Transverse colon (tissue), 4 donors: ENCODE measurements around the gene PCDHGB1. TPM values are rescaled to one million over a fixed set of nuclear protein-coding genes. Genes with fewer than 3 reads are reported as not detected.
A peak's percentile ranks its signal among the peaks of the same experiment; 100 is the strongest.

ENCODE experiments used
- DNase-seq: peaks from one replicate; pipeline ENCODE4 v3.0.0-alpha.2; 2019
- H3K27ac ChIP-seq, 4 donors: fragments of 200-600 bp; sonication (generic); 2 replicates each; pipeline ENCODE4 v1.5.1; 2016 to 2018; ENCODE audit warnings: inconsistent platforms in 4 of 4
- H3K27me3 ChIP-seq: fragments of 200-600 bp; sonication (generic); 2 replicates; pipeline ENCODE4 v1.5.1; 2017; ENCODE audit warnings: inconsistent platforms
- H3K36me3 ChIP-seq, 4 donors: fragments of 200-600 bp; sonication (generic); 2 replicates each; pipeline ENCODE4 v1.5.1; 2017 to 2019; ENCODE audit warnings: inconsistent platforms in 4 of 4
- H3K4me1 ChIP-seq, 4 donors: fragments of 200-600 bp; sonication (generic); 2 replicates each; pipeline ENCODE4 v1.5.1; 2017 to 2020; ENCODE audit warnings: inconsistent platforms in 4 of 4
- H3K4me3 ChIP-seq, 4 donors: fragments of 200-600 bp; sonication (generic); 1 replicate in 1 of 4; 2 replicates in 3 of 4; pipeline versions ENCODE4 v1.5.1 to v1.6.1; 2017 to 2019; ENCODE audit warnings: inconsistent platforms in 4 of 4
- H3K9me3 ChIP-seq, 2 donors: fragments of 200-600 bp; sonication (generic); 2 replicates each; pipeline ENCODE4 v1.5.1; 2017 to 2019; ENCODE audit warnings: inconsistent platforms in 2 of 2
- EP300 ChIP-seq: sonication (generic); formaldehyde crosslinking; IDR thresholded peaks from one replicate; pipeline ENCODE4 v1.6.1; 2017; ENCODE audit warnings: antibody characterized with exemption, low read depth
- POLR2A ChIP-seq: fragments of 450-650 bp; IDR thresholded peaks from one replicate; pipeline ENCODE4 v1.6.1; 2016; ENCODE audit warnings: antibody characterized with exemption, mild to moderate bottlenecking, moderate library complexity
- POLR2AphosphoS5 ChIP-seq, 3 donors: sonication (generic); formaldehyde crosslinking; IDR thresholded peaks; one replicate each; pipeline ENCODE4 v1.6.1; 2016; ENCODE audit warnings: antibody characterized with exemption in 3 of 3
- WGBS, 2 donors: methylation state at CpG; one replicate each; pipeline ENCODE4 v1.1.5; 2018; ENCODE audit warnings: low coverage in 1 of 2; 5-methylcytosine and 5-hydroxymethylcytosine counted together
- in situ Hi-C, 4 donors: fragments of 200-750 bp; cut with MboI; loops; one replicate each; pipeline versions ENCODE4 v1.15.0 to v1.15.1; 2017; ENCODE audit warnings: low sequenced_read_pairs in 3 of 4, low pct_ligation_motif_present in 1 of 4, low pct_unique_long_range_greater_than_20kb in 1 of 4
- intact Hi-C: fragments of 100-400 bp; cut with DNase I; formaldehyde crosslinking; loops from one replicate; pipeline ENCODE4 v1.15.1; 2023; ENCODE audit warnings: low total_unique reads
- total RNA-seq, 4 donors: library from RNA; depleted of rRNA; stranded (reverse); fragments of >200 nt; gene quantifications; one replicate each; pipeline ENCODE4 v1.1.0, GENCODE V29; 2016
- TF ChIP-seq, protein P1 (sequence below), 5 experiments: fragments of 200-600 bp in 3 of 5; fragments of 450-650 bp in 2 of 5; sonication (generic) in 3 of 5; IDR thresholded peaks; 1 replicate in 2 of 5; 2 replicates in 3 of 5; pipeline ENCODE4 v1.5.1; 2016 to 2017; ENCODE audit warnings: antibody characterized with exemption in 5 of 5, inconsistent platforms in 3 of 5, mild to moderate bottlenecking in 2 of 5, moderate library complexity in 1 of 5

PCDHGB1 gene
- total RNA-seq, 4 donors from 2014 or later, result 0.96 to 10.5 (median 3.4) TPM

DNA sequence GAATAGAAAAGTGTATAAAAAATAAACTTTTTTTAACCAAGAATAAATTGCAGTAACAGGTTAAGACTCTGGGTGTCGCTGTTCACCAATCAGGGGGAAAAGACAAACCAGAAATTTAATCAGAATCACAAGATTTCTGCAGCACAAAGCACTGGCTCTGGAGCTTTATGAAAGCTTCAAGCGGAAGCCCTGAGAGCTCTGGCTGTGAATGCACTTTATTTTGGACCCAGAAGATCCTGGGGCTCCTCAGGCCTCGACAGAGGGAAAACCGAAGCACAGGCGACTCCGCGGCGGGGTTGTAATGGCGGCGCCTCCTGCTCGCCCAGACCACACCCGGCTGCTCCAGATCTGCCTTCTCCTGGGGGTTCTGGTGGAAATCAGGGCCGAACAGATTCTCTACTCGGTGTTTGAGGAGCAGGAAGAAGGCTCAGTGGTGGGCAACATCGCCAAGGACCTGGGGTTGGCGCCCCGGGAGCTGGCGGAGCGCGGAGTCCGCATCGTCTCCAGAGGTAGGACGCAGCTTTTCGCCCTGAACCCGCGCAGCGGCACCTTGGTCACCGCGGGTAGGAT is 5.1 kb downstream of the PCDHGB1 start, which contains the start of gene PCDHGA4:
TSS of gene PCDHGA4 (plus strand) at position 122 of the 570 bp plus-strand sequence. CDS start at position 209, 87 bp downstream.
- intact Hi-C loops, result no loop called here
- Histone ChIP-seq H3K4me1 (no peaks in the 10 kb centered on the region), H3K27ac (no peak within 1 kb of the TSS), H3K9me3 (peaks cover 40 to 76% of the 10 kb centered on the region in 2 donors), H3K27me3 (peaks cover 15% of the 10 kb centered on the region), H3K4me3 (peak within 1 kb of the TSS in 1 of 4 donors; percentile 29), H3K36me3 (no peaks in the 10 kb centered on the region)
- no peak for TF ChIP-seq POLR2A
- no peak for TF ChIP-seq EP300
- no peak for TF ChIP-seq POLR2AphosphoS5 (IDR thresholded peaks at IDR 0.05)
- TF ChIP-seq, protein P1, sequence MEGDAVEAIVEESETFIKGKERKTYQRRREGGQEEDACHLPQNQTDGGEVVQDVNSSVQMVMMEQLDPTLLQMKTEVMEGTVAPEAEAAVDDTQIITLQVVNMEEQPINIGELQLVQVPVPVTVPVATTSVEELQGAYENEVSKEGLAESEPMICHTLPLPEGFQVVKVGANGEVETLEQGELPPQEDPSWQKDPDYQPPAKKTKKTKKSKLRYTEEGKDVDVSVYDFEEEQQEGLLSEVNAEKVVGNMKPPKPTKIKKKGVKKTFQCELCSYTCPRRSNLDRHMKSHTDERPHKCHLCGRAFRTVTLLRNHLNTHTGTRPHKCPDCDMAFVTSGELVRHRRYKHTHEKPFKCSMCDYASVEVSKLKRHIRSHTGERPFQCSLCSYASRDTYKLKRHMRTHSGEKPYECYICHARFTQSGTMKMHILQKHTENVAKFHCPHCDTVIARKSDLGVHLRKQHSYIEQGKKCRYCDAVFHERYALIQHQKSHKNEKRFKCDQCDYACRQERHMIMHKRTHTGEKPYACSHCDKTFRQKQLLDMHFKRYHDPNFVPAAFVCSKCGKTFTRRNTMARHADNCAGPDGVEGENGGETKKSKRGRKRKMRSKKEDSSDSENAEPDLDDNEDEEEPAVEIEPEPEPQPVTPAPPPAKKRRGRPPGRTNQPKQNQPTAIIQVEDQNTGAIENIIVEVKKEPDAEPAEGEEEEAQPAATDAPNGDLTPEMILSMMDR (IDR thresholded peaks at IDR 0.05), result peak in 3 of 5 experiments; percentile 16 to 27 (median 23)
- in situ Hi-C loops, result loop anchor here in 1 of 4 donors (25.0 kb wide), 1 partner anchor 207 kb away; no protein-coding TSS in a partner anchor
- no peak for DNase-seq
- 26 to 44% methylated on average over 2 to 29 of the region's 29 CpGs for WGBS, 2 donors

DNA sequence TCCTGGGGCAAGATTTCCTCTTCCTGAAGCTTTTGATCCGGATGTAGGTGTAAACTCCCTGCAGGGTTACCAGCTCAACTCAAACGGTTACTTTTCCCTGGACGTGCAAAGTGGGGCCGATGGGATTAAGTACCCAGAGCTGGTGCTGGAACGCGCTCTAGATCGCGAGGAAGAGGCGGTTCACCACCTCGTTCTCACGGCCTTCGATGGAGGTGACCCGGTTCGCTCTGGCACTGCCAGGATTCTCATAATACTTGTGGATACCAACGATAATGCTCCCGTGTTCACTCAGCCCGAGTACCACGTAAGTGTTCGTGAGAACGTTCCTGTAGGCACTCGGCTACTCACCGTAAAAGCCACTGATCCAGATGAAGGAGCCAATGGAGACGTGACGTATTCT is 5.7 kb downstream of the PCDHGB1 start:
- intact Hi-C loops, result no loop called here
- in situ Hi-C loops, result loop anchor here in 1 of 4 donors (25.0 kb wide), 1 partner anchor 207 kb away; no protein-coding TSS in a partner anchor
- 77 to 85% methylated on average over 20 to 24 of the region's 24 CpGs for WGBS, 2 donors
- Histone ChIP-seq H3K4me1 (no peaks in the 10 kb centered on the region), H3K27ac (no peak overlapping the region), H3K4me3 (no peak overlapping the region), H3K27me3 (peaks cover 18% of the 10 kb centered on the region), H3K9me3 (peaks cover 43 to 77% of the 10 kb centered on the region in 2 donors), H3K36me3 (no peaks in the 10 kb centered on the region)
- no peak for DNase-seq
- TF ChIP-seq POLR2A (no peak), POLR2AphosphoS5 (IDR thresholded peaks at IDR 0.05) (no peak), EP300 (no peak)
- TF ChIP-seq, protein P1 (IDR thresholded peaks at IDR 0.05), result no peak

DNA sequence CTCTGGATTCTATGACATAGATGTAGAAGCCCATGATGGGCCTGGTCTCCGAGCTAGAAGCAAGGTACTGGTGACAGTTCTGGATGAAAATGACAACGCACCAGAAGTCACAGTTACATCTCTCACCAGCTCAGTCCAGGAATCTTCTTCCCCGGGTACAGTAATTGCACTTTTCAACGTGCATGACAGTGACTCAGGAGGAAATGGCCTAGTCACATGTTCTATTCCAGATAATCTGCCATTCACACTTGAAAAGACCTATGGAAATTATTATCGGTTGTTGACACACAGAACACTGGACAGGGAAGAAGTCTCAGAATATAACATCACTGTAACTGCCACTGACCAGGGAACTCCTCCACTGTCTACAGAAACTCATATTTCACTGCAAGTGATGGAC is 6.2 kb downstream of the PCDHGB1 start:
- Histone ChIP-seq H3K36me3 (no peaks in the 10 kb centered on the region), H3K27me3 (peaks cover 13% of the 10 kb centered on the region), H3K4me1 (no peaks in the 10 kb centered on the region), H3K4me3 (no peak overlapping the region), H3K9me3 (peaks cover 42 to 79% of the 10 kb centered on the region in 2 donors), H3K27ac (no peak overlapping the region)
- in situ Hi-C loops (loop anchor here in 1 of 4 donors (25.0 kb wide), 1 partner anchor 206 kb away; no protein-coding TSS in a partner anchor), intact Hi-C loops (no loop called here)
- TF ChIP-seq, protein P1 (IDR thresholded peaks at IDR 0.05), result no peak
- TF ChIP-seq EP300 (no peak), POLR2A (no peak), POLR2AphosphoS5 (IDR thresholded peaks at IDR 0.05) (no peak)
- no peak for DNase-seq
- 75 to 76% methylated on average over 5 of the region's 5 CpGs for WGBS, 2 donors

DNA sequence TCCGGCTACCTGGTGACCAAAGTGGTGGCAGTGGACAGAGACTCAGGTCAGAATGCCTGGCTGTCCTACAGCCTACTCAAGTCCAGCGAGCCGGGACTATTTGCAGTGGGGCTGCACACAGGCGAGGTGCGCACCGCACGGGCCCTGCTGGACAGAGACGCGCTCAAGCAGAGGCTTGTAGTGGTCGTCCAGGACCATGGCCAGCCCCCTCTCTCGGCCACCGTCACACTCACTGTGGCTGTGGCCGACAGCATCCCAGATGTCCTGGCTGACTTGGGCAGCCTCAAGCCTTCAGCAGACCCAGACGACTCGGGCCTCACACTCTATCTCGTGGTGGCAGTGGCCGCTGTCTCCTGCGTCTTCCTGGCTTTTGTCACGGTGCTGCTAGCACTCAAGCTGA is 7.1 kb downstream of the PCDHGB1 start:
- WGBS, 2 donors, result 74% methylated on average over 17 of the region's 19 CpGs; no CpG with 5 or more reads in 1 of the 2 donors
- in situ Hi-C loops (loop anchor here in 1 of 4 donors (25.0 kb wide), 1 partner anchor 205 kb away; no protein-coding TSS in a partner anchor), intact Hi-C loops (no loop called here)
- peaks cover 41 to 79% of the 10 kb centered on the region in 2 donors for H3K9me3 ChIP-seq
- peaks cover 10% of the 10 kb centered on the region for H3K27me3 ChIP-seq
- DNase-seq, result no peak
- H3K36me3 ChIP-seq, result no peaks in the 10 kb centered on the region
- H3K4me3 ChIP-seq, result no peak overlapping the region
- H3K4me1 ChIP-seq, result no peaks in the 10 kb centered on the region
- H3K27ac ChIP-seq, result no peak overlapping the region
- no peak for TF ChIP-seq POLR2AphosphoS5 (IDR thresholded peaks at IDR 0.05)
- no peak for TF ChIP-seq EP300
- TF ChIP-seq, protein P1 (IDR thresholded peaks at IDR 0.05), result no peak
- no peak for TF ChIP-seq POLR2A
